Thoracic aorta (tissue), 2 donors: ENCODE measurements around the gene CNGA3. TPM values are rescaled to one million over a fixed set of nuclear protein-coding genes. Genes with fewer than 3 reads are reported as not detected.

Experiments
- ATAC-seq: fragments of 150-250 bp; one replicate; pipeline ENCODE4 v1.8.0; 2017; ENCODE audit warnings: low read depth; ENCODE audit not compliant: insufficient number of reproducible peaks, low FRiP score
- DNase-seq: peaks from one replicate; pipeline ENCODE4 v3.0.0-alpha.2; 2020; ENCODE audit warnings: low spot score
- H3K27ac ChIP-seq, 2 donors: fragments of 200-600 bp; sonication (generic); 1 replicate in 1 of 2; 2 replicates in 1 of 2; pipeline ENCODE4 v1.5.1; 2016; ENCODE audit warnings: mild to moderate bottlenecking in 2 of 2, moderate library complexity in 2 of 2
- H3K27me3 ChIP-seq: fragments of 200-600 bp; sonication (generic); replicated peaks from 2 replicates; pipeline ENCODE4 v1.6.0; 2016; ENCODE audit warnings: mild to moderate bottlenecking; ENCODE audit not compliant: insufficient read depth
- H3K36me3 ChIP-seq: fragments of 200-600 bp; sonication (generic); one replicate; pipeline ENCODE4 v1.5.1; 2016
- H3K4me1 ChIP-seq, 2 donors: fragments of 200-600 bp; sonication (generic); 1 replicate in 1 of 2; 2 replicates in 1 of 2; pipeline versions ENCODE4 v1.5.1 to v1.6.0; 2016; ENCODE audit warnings: low read depth in 2 of 2, mild to moderate bottlenecking in 1 of 2; ENCODE audit not compliant: control insufficient read depth in 1 of 2
- H3K4me3 ChIP-seq: fragments of 200-600 bp; sonication (generic); 2 replicates; pipeline ENCODE4 v1.5.1; 2016; ENCODE audit warnings: mild to moderate bottlenecking
- H3K9me3 ChIP-seq: fragments of 200-600 bp; sonication (generic); 2 replicates; pipeline ENCODE4 v1.5.1; 2016
- CTCF ChIP-seq: fragments of 200-600 bp; sonication (generic); IDR thresholded peaks from one replicate; pipeline ENCODE4 v1.5.1; 2019; ENCODE audit warnings: antibody characterized with exemption
- total RNA-seq, 2 donors: library from RNA; depleted of rRNA; stranded (reverse); fragments of >200 nt; gene quantifications; one replicate each; pipeline versions ENCODE4 v1.1.0 to v1.2.3, GENCODE V29; 2016

The CNGA3 gene
- total RNA-seq, 2 donors from 2014 or later, result not detected

DNA sequence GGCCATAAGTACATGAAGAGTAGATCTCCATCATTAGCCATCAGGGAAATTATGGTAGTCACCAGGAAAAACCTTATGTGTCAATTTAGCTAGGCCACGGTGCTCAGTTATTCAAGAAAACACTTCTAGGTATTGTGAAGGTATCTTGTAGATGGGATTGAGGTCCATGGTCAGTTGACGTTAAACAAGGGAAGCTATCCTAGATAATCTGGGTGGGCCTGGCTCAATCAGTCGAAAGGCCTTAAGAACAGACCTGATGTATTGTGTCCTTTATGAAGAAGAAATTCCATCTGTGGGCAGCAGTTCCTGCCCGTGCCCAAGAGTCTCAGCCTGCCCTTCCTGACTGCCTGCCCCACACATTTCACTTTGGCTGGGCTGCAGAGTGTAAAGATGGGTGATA is 16.7 kb upstream of the CNGA3 start:
- Histone ChIP-seq H3K4me3 (no peak overlapping the region), H3K9me3 (no peaks in the 10 kb centered on the region), H3K27me3 (no peaks in the 10 kb centered on the region), H3K36me3 (no peaks in the 10 kb centered on the region), H3K4me1 (peaks cover 4 to 11% of the 10 kb centered on the region in 2 donors), H3K27ac (no peak overlapping the region)
- no peak for TF ChIP-seq CTCF
- no peak for DNase-seq
- no peak for ATAC-seq

- H3K27me3 ChIP-seq, result no peaks in the 10 kb centered on the region
- ATAC-seq (no peak), DNase-seq (no peak)
- H3K9me3 ChIP-seq, result no peaks in the 10 kb centered on the region
- no peak overlapping the region for H3K4me3 ChIP-seq
- no peak overlapping the region for H3K27ac ChIP-seq
- peaks cover 4 to 16% of the 10 kb centered on the region in 2 donors for H3K4me1 ChIP-seq
- H3K36me3 ChIP-seq, result no peaks in the 10 kb centered on the region
- no peak for TF ChIP-seq CTCF
Observed at GRCh38 chr2:98332989-98333388, 13.3 kb upstream of the CNGA3 start.

- Histone ChIP-seq H3K27me3 (no peaks in the 10 kb centered on the region), H3K4me1 (peaks cover 4 to 16% of the 10 kb centered on the region in 2 donors), H3K36me3 (no peaks in the 10 kb centered on the region), H3K9me3 (no peaks in the 10 kb centered on the region), H3K27ac (peak overlapping the region in 1 of 2 donors; percentile 23), H3K4me3 (no peak overlapping the region)
- ATAC-seq, result no peak
- TF ChIP-seq CTCF, result no peak
- DNase-seq, result no peak
Observed at GRCh38 chr2:98333922-98334321, 12.3 kb upstream of the CNGA3 start.

DNA sequence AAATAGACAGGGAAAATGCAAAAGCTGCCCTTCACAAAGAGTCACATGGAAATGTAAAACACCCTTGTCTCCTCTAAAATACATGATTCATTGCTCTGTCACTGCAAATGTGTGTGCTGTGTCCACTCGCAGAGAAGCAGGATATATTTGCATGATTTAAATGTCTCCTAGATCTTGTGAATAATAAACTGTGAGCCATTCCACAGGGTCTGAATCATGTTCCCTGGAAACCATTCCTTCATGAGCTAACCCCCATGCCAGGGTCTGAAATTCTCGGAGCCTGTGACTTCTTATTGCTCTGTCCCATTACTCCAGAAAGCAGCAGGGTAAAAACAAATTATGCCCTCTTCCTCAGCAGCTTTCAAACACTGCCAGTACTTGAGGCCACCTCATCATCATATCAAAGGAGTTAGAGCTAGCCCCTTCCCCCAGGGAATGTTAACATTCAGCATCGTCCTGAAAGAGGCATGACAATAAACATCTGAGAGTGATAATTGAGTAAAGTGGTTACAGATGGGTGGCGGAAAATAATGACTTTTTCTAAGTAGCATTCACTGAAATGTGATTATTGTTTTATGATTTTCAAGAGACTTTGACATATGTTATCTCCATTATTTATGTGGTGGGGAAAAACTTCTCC is 11.7 kb upstream of the CNGA3 start:
- Histone ChIP-seq H3K9me3 (no peaks in the 10 kb centered on the region), H3K36me3 (no peaks in the 10 kb centered on the region), H3K4me3 (no peak overlapping the region), H3K4me1 (peaks cover 4 to 16% of the 10 kb centered on the region in 2 donors), H3K27me3 (no peaks in the 10 kb centered on the region), H3K27ac (peak overlapping the region in 1 of 2 donors; percentile 23)
- DNase-seq, result no peak
- TF ChIP-seq CTCF, result no peak
- ATAC-seq, result peak; percentile 86

GRCh38 chr2:98335271-98335670 is 11.0 kb upstream of the CNGA3 start:
- H3K36me3 ChIP-seq, result no peaks in the 10 kb centered on the region
- no peak for DNase-seq
- no peak for ATAC-seq
- no peak overlapping the region for H3K4me3 ChIP-seq
- H3K27me3 ChIP-seq, result no peaks in the 10 kb centered on the region
- no peak overlapping the region for H3K27ac ChIP-seq
- no peaks in the 10 kb centered on the region for H3K9me3 ChIP-seq
- no peak for TF ChIP-seq CTCF
- peaks cover 4 to 16% of the 10 kb centered on the region in 2 donors for H3K4me1 ChIP-seq
